Neuronal stem cell (in vitro differentiated cells): ENCODE results near the gene AGAP1.
A peak's percentile ranks its signal among the peaks of the same experiment; 100 is the strongest.

Source experiments
- DNase-seq: peaks from one replicate; pipeline ENCODE4 v3.0.0-alpha.2; 2013; ENCODE audit warnings: low spot score
- H2AFZ ChIP-seq: one replicate; pipeline ENCODE4 v1.6.1; 2013; ENCODE audit warnings: mild to moderate bottlenecking, low read length, inconsistent platforms
- H2AK5ac ChIP-seq: 2 replicates; pipeline ENCODE4 v1.6.1; 2013; ENCODE audit warnings: low read depth, mild to moderate bottlenecking, inconsistent platforms, low read length, moderate library complexity, mixed read lengths
- H2BK120ac ChIP-seq: 2 replicates; pipeline ENCODE4 v1.6.1; 2013; ENCODE audit warnings: low read depth, mild to moderate bottlenecking, inconsistent platforms, low read length, moderate library complexity, mixed read lengths
- H2BK12ac ChIP-seq: one replicate; pipeline ENCODE4 v1.6.1; 2013; ENCODE audit warnings: low read length, inconsistent platforms
- H2BK15ac ChIP-seq: 2 replicates; pipeline ENCODE4 v1.6.1; 2013; ENCODE audit warnings: mild to moderate bottlenecking, low read length, inconsistent platforms, mixed read lengths
- H2BK5ac ChIP-seq: one replicate; pipeline ENCODE4 v1.6.1; 2013; ENCODE audit warnings: inconsistent platforms, mild to moderate bottlenecking, low read length, moderate library complexity
- H3K14ac ChIP-seq: one replicate; pipeline ENCODE4 v1.6.1; 2013; ENCODE audit warnings: low read length, inconsistent platforms
- H3K18ac ChIP-seq: 2 replicates; pipeline ENCODE4 v1.6.1; 2013; ENCODE audit warnings: low read length, inconsistent platforms
- H3K23ac ChIP-seq: 2 replicates; pipeline ENCODE4 v1.6.1; 2013; ENCODE audit warnings: low read depth, mild to moderate bottlenecking, mixed read lengths, low read length, inconsistent platforms; ENCODE audit not compliant: poor library complexity
- H3K27ac ChIP-seq: replicated peaks from 3 replicates; pipeline ENCODE4 v1.5.1; 2013; ENCODE audit warnings: low read length, inconsistent platforms
- H3K27me3 ChIP-seq, 3 experiments: 2 replicates each; pipeline ENCODE4 v1.6.1; 2013; ENCODE audit warnings: low read length in 3 of 3, mild to moderate bottlenecking in 2 of 3, inconsistent platforms in 1 of 3, low read depth in 1 of 3, mixed read lengths in 1 of 3, moderate library complexity in 1 of 3; ENCODE audit not compliant: control insufficient read depth in 3 of 3, insufficient read depth in 3 of 3
- H3K36me3 ChIP-seq, 2 donors: replicated peaks in 1 of 2; 2 replicates each; pipeline ENCODE4 v1.6.1; 2013; ENCODE audit warnings: low read length in 2 of 2; ENCODE audit not compliant: control insufficient read depth in 2 of 2, insufficient read depth in 2 of 2
- H3K4ac ChIP-seq: 2 replicates; pipeline ENCODE4 v1.6.1; 2013; ENCODE audit warnings: inconsistent platforms, mild to moderate bottlenecking, low read length, moderate library complexity
- H3K4me1 ChIP-seq, 2 donors: 1 replicate in 1 of 2; 2 replicates in 1 of 2; pipeline ENCODE4 v1.6.1; 2013; ENCODE audit warnings: low read length in 2 of 2, low read depth in 1 of 2; ENCODE audit not compliant: control insufficient read depth in 2 of 2, insufficient read depth in 1 of 2
- H3K4me2 ChIP-seq: one replicate; pipeline ENCODE4 v1.6.1; 2013; ENCODE audit warnings: mild to moderate bottlenecking, low read length, inconsistent platforms; ENCODE audit not compliant: insufficient read depth, poor library complexity, severe bottlenecking
- H3K4me3 ChIP-seq, 2 donors: 2 replicates each; pipeline ENCODE4 v1.5.1; 2013; ENCODE audit warnings: low read length in 2 of 2, mild to moderate bottlenecking in 2 of 2, inconsistent platforms in 1 of 2, moderate library complexity in 1 of 2
- H3K79me1 ChIP-seq: one replicate; pipeline ENCODE4 v1.6.1; 2013; ENCODE audit warnings: low read depth, mild to moderate bottlenecking, inconsistent platforms, low read length, moderate library complexity
- H3K9ac ChIP-seq: one replicate; pipeline ENCODE4 v1.6.1; 2013; ENCODE audit warnings: mild to moderate bottlenecking, low read depth, low read length, inconsistent platforms; ENCODE audit not compliant: poor library complexity
- H3K9me3 ChIP-seq, 2 donors: replicated peaks in 1 of 2; 2 replicates each; pipeline versions ENCODE3 to v1.6.1; 2013; ENCODE audit warnings: low read length in 2 of 2, mild to moderate bottlenecking in 2 of 2, inconsistent platforms in 1 of 2, low read depth in 1 of 2, mixed read lengths in 1 of 2, moderate library complexity in 1 of 2; ENCODE audit not compliant: control insufficient read depth in 2 of 2, insufficient read depth in 1 of 2
- H4K8ac ChIP-seq: one replicate; pipeline ENCODE4 v1.6.1; 2013; ENCODE audit warnings: low read depth, mild to moderate bottlenecking, inconsistent platforms, low read length, moderate library complexity
- H4K91ac ChIP-seq: one replicate; pipeline ENCODE4 v1.6.1; 2013; ENCODE audit warnings: low read length, low read depth, mild to moderate bottlenecking, inconsistent platforms; ENCODE audit not compliant: poor library complexity
- WGBS, 2 donors: extraction: QIAGEN DNeasy Blood & Tissue Kit; methylation state at CpG; one replicate each; pipeline ENCODE4 v1.1.7; 2013; ENCODE audit warnings: missing lambda C conversion rate in 2 of 2, mixed read lengths in 1 of 2; ENCODE audit not compliant: insufficient read length in 2 of 2, insufficient replicate concordance in 1 of 2; ENCODE audit errors: extremely low coverage in 2 of 2; 5-methylcytosine and 5-hydroxymethylcytosine counted together

AGAP1 gene

GRCh38 chr2:236103981-236104380, 610.1 kb downstream of the AGAP1 start:
- peak overlapping the region; percentile 57 for H3K23ac ChIP-seq
- no peak overlapping the region for H2BK15ac ChIP-seq
- H2AFZ ChIP-seq: no peak overlapping the region
- H4K8ac ChIP-seq: no peak overlapping the region
- no peak overlapping the region for H2AK5ac ChIP-seq
- H3K9me3 ChIP-seq: no peaks in the 10 kb centered on the region
- no peak overlapping the region for H3K14ac ChIP-seq
- H3K4ac ChIP-seq: no peak overlapping the region
- H3K36me3 ChIP-seq: no peaks in the 10 kb centered on the region
- no peak overlapping the region for H4K91ac ChIP-seq
- peak overlapping the region; percentile 79 for H3K9ac ChIP-seq
- H3K18ac ChIP-seq: peak overlapping the region; percentile 31
- H3K4me3 ChIP-seq: no peak overlapping the region
- H2BK120ac ChIP-seq: no peak overlapping the region
- DNase-seq: no peak
- H3K4me1 ChIP-seq: peaks cover 12 to 45% of the 10 kb centered on the region in 2 donors
- no peaks in the 10 kb centered on the region for H3K27me3 ChIP-seq
- no peak overlapping the region for H3K4me2 ChIP-seq
- no peak overlapping the region for H2BK12ac ChIP-seq
- WGBS, 2 donors: no CpG with 5 or more reads among the region's 9 CpGs
- no peak overlapping the region for H3K27ac ChIP-seq
- H2BK5ac ChIP-seq: no peak overlapping the region
- H3K79me1 ChIP-seq: no peaks in the 10 kb centered on the region

- no peak overlapping the region for H3K4me2 ChIP-seq
- no peak overlapping the region for H2BK12ac ChIP-seq
- no peaks in the 10 kb centered on the region for H3K36me3 ChIP-seq
- peak overlapping the region; percentile 20 for H3K18ac ChIP-seq
- H3K79me1 ChIP-seq: no peaks in the 10 kb centered on the region
- peaks cover 12 to 48% of the 10 kb centered on the region in 2 donors for H3K4me1 ChIP-seq
- no peak overlapping the region for H2AK5ac ChIP-seq
- no peak overlapping the region for H3K23ac ChIP-seq
- H2BK120ac ChIP-seq: no peak overlapping the region
- no peaks in the 10 kb centered on the region for H3K9me3 ChIP-seq
- H3K27ac ChIP-seq: no peak overlapping the region
- no peak overlapping the region for H3K4ac ChIP-seq
- H4K91ac ChIP-seq: no peak overlapping the region
- H2AFZ ChIP-seq: no peak overlapping the region
- no peak overlapping the region for H3K4me3 ChIP-seq
- no CpG with 5 or more reads among the region's 16 CpGs for WGBS, 2 donors
- H3K9ac ChIP-seq: no peak overlapping the region
- H2BK15ac ChIP-seq: no peak overlapping the region
- no peak overlapping the region for H3K14ac ChIP-seq
- H2BK5ac ChIP-seq: no peak overlapping the region
- H4K8ac ChIP-seq: no peak overlapping the region
- H3K27me3 ChIP-seq: peaks cover 0 to 2% (median 0%) of the 10 kb centered on the region in 3 experiments
- DNase-seq: no peak
Observed at GRCh38 chr2:236105955-236106607, 612.2 kb downstream of the AGAP1 start.

DNA sequence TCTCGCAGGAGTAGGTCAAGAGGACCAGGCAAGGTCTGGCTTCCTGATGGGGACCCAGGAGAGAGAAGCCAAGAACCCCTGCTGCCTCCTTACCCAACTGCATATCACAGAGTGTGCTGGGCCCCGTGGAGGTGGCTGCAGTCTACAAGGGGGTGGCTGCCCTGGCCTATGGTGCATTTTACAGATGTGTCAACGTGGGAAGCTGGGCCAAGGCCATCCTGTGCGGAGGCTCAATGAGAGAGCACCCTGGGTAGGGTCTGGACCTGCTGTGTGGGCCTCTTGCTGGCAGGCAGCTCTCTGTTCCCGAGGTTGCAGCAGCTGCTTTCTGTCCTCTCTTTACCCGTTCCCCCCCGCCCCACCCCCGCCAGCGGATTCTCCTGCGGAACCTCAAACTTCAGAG, 612.9 kb downstream of the AGAP1 start:
- no peak for DNase-seq
- Histone ChIP-seq H2BK120ac (no peak overlapping the region), H3K27me3 (peaks cover 0 to 2% (median 0%) of the 10 kb centered on the region in 3 experiments), H3K18ac (peak overlapping the region; percentile 35), H3K9me3 (no peaks in the 10 kb centered on the region), H3K14ac (peak overlapping the region; percentile 14), H3K4me3 (no peak overlapping the region), H3K4me2 (no peak overlapping the region), H4K91ac (no peak overlapping the region), H3K4me1 (peaks cover 9 to 43% of the 10 kb centered on the region in 2 donors), H2AK5ac (no peak overlapping the region), H2BK5ac (no peak overlapping the region), H3K9ac (no peak overlapping the region), H2AFZ (no peak overlapping the region), H3K36me3 (no peaks in the 10 kb centered on the region), H3K23ac (no peak overlapping the region), H2BK15ac (no peak overlapping the region), H3K4ac (no peak overlapping the region), H4K8ac (no peak overlapping the region), H2BK12ac (no peak overlapping the region), H3K79me1 (no peaks in the 10 kb centered on the region), H3K27ac (no peak overlapping the region)
- no CpG with 5 or more reads among the region's 10 CpGs for WGBS, 2 donors

GRCh38 chr2:236107536-236107935, 613.7 kb downstream of the AGAP1 start:
- WGBS, 2 donors: no CpG with 5 or more reads among the region's 11 CpGs
- Histone ChIP-seq H3K27me3 (peaks cover 0 to 2% (median 0%) of the 10 kb centered on the region in 3 experiments), H3K27ac (no peak overlapping the region)

More at GRCh38 chr2:236107536-236107935, 613.7 kb downstream of the AGAP1 start:
- H3K4ac ChIP-seq: no peak overlapping the region
- no peak for DNase-seq
- no peaks in the 10 kb centered on the region for H3K79me1 ChIP-seq
- H2BK5ac ChIP-seq: no peak overlapping the region
- H4K91ac ChIP-seq: no peak overlapping the region
- H3K23ac ChIP-seq: no peak overlapping the region
- H3K4me1 ChIP-seq: peaks cover 9 to 41% of the 10 kb centered on the region in 2 donors
- no peak overlapping the region for H3K4me3 ChIP-seq
- no peak overlapping the region for H2AFZ ChIP-seq
- no peak overlapping the region for H2BK15ac ChIP-seq
- H3K9ac ChIP-seq: peak overlapping the region; percentile 18
- no peak overlapping the region for H3K4me2 ChIP-seq
- no peak overlapping the region for H2BK12ac ChIP-seq
- H2BK120ac ChIP-seq: no peak overlapping the region
- no peak overlapping the region for H4K8ac ChIP-seq
- H2AK5ac ChIP-seq: no peak overlapping the region
- H3K14ac ChIP-seq: no peak overlapping the region
- no peak overlapping the region for H3K18ac ChIP-seq
- no peaks in the 10 kb centered on the region for H3K9me3 ChIP-seq
- no peaks in the 10 kb centered on the region for H3K36me3 ChIP-seq
